HG03558 (cell line): ENCODE results near the gene CALM3.

Experiments
- ATAC-seq: cut with Tn5 transposase; IDR thresholded peaks from one replicate; pipeline ENCODE4 v1.9.1; 2021; ENCODE audit warnings: moderate number of reproducible peaks; ENCODE audit not compliant: unreplicated experiment; ENCODE audit errors: extremely low read depth

Gene CALM3

GRCh38 chr19:46598372-46598917 is 2.7 kb upstream of the CALM3 start:
- no peak for ATAC-seq

- ATAC-seq: no peak
These were observed 1.3 kb upstream of the CALM3 start for GRCh38 chr19:46599716-46600373.

GRCh38 chr19:46600384-46601317 is 479 bp upstream of the CALM3 start:
- ATAC-seq: peak; percentile 57

GRCh38 chr19:46602392-46603194 is 1.5 kb downstream of the CALM3 start:
- ATAC-seq: no peak

GRCh38 chr19:46603195-46603637 is 2.1 kb downstream of the CALM3 start:
- no peak for ATAC-seq

- no peak for ATAC-seq
These were observed 2.7 kb downstream of the CALM3 start for GRCh38 chr19:46603752-46604231.

GRCh38 chr19:46604781-46605355 is 3.7 kb downstream of the CALM3 start:
- no peak for ATAC-seq

GRCh38 chr19:46605356-46605821 is 4.3 kb downstream of the CALM3 start:
- no peak for ATAC-seq

GRCh38 chr19:46606019-46606418 is 4.9 kb downstream of the CALM3 start:
- ATAC-seq: no peak

- no peak for ATAC-seq
These were observed 5.7 kb downstream of the CALM3 start for GRCh38 chr19:46606681-46607447.

- no peak for ATAC-seq
These were observed 6.3 kb downstream of the CALM3 start for GRCh38 chr19:46607448-46607841.

GRCh38 chr19:46608178-46608577 is 7.0 kb downstream of the CALM3 start:
- no peak for ATAC-seq

GRCh38 chr19:46608581-46609345 is 7.6 kb downstream of the CALM3 start:
- ATAC-seq: no peak

- no peak for ATAC-seq
These were observed 8.6 kb downstream of the CALM3 start for GRCh38 chr19:46609511-46610412.

- no peak for ATAC-seq
These were observed 9.3 kb downstream of the CALM3 start for GRCh38 chr19:46610413-46610775.

GRCh38 chr19:46610851-46611770 is 10.0 kb downstream of the CALM3 start:
- no peak for ATAC-seq
